ENCODE data around the gene AGR2.

GRCh38 chr7:16745645-16746044 lies 59.2 kb downstream of the AGR2 start:
- TF ChIP-seq POLR2A (IDR thresholded peaks at IDR 0.05; ENCODE audit: low read depth, low read length) = no peak
- TF ChIP-seq TAF1 (IDR thresholded peaks at IDR 0.05; ENCODE audit: low read depth, low read length) = no peak
- TF ChIP-seq POLR2AphosphoS5 (IDR thresholded peaks at IDR 0.05; ENCODE audit: low read depth, low read length) = no peak

All from GM12891 (cell line).